ENCODE data around the gene NOTCH2. TPM values are rescaled to one million over a fixed set of nuclear protein-coding genes. Genes with fewer than 3 reads are reported as not detected.

Gene NOTCH2
- total RNA-seq, 1 experiment from 2014 or later, result 61.5 TPM

DNA sequence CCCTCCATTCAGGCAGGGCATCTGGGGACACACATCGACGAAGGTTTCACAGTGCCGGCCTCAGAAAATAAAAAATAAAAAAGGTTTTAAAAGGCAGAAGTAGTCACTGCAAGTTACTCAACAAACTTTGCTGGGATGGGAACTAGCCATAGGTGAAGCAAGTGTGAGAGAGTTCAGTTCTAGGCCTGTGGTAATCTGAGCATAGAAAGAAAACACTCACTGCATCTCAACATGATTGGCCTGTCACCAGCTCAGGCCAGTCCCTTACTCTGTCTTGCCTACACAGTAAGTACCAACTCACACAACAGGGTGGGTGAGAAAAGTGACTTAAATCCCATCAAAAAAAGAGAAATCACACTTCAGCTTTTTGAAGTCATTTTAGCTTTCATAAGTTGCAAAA, 142.9 kb downstream of the NOTCH2 start:
- Histone ChIP-seq H3K79me2 (ENCODE audit: low read length) (no peaks in the 10 kb centered on the region), H2AFZ (ENCODE audit: low read length) (no peak overlapping the region), H3K9ac (ENCODE audit: low read length) (no peak overlapping the region), H3K4me2 (ENCODE audit: low read length) (no peak overlapping the region), H3K27ac (ENCODE audit: low read length) (no peak overlapping the region), H3K36me3 (ENCODE audit: low read depth, low read length) (peaks cover 48% of the 10 kb centered on the region), H3K4me1 (ENCODE audit: insufficient read depth, low read length) (peaks cover 7% of the 10 kb centered on the region), H3F3A (ENCODE audit: low read length, unreplicated experiment) (no peaks in the 10 kb centered on the region), H3K9me3 (ENCODE audit: low read length) (no peaks in the 10 kb centered on the region), H3K4me3 (ENCODE audit: low read length) (no peak overlapping the region), H3K9me2 (replicated peaks; ENCODE audit: low read length) (no peaks in the 10 kb centered on the region), H4K20me1 (ENCODE audit: low read length) (peaks cover 3% of the 10 kb centered on the region; the same call in 1 of the 2 replicates), H3K27me3 (ENCODE audit: low read length) (no peaks in the 10 kb centered on the region)
- ChIA-PET POLR2A (ENCODE audit: unreplicated experiment) (no interaction called here), CTCF (no interaction called here)
- DNase-seq (no peak), ATAC-seq (no peak)
- BruUV-seq (replicated peaks), result no TSS peak
- intact Hi-C loops (cut with micrococcal nuclease), result no loop called here
- no peak for TF ChIP-seq EZH2 (IDR thresholded peaks at IDR 0.05; ENCODE audit: low read length, unreplicated experiment)

DNA sequence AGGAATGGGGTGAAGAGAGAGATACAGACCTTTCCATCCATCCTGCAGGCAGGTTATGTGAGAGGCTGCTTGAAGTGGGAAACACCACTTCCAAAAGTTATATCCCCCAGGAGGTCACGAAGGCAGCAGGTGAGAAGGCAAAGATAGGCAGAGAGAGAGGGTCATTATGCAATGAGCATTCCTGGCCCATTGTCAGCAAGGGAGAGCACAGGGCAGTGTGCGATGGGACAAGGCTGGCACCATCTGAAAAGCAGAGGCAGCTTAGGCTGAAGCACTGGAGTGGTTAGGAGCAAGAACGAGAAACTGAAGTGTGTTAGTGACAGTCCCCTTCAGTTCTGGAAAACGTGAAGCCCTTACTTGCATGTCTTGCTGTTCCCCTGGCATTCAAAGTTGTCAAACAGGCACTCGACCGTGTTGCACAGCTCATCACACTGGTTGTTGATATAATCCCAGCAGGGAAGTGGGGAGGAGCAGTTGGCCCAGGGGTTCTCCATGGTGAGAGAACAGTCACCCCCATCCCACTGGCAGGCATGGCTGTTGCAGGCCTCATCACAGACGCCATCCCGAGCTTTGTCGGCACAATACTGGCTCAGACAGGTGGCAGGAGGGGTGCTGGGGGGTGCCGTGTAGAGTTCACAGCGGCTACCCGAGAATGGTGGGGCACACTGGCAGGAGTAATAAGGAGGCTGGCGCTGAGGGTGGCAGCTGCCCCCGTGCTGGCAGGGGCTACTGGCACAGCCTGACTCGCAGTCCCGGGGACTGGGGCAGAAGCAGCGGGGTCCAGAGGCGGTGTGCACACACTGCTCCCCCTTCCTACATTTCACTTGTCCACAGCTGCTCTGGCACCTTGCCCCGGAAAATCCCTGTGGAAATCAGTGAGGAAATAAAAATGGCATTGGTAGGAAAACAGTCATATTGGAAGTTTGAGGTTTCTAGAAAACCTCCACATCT, 144.2 kb downstream of the NOTCH2 start:
- H3K4me2 ChIP-seq (ENCODE audit: low read length), result no peak overlapping the region
- no peaks in the 10 kb centered on the region for H3K79me2 ChIP-seq (ENCODE audit: low read length)
- H3K36me3 ChIP-seq (ENCODE audit: low read depth, low read length), result peaks cover 51% of the 10 kb centered on the region
- no peaks in the 10 kb centered on the region for H3F3A ChIP-seq (ENCODE audit: low read length, unreplicated experiment)
- no peak overlapping the region for H2AFZ ChIP-seq (ENCODE audit: low read length)
- H3K4me3 ChIP-seq (ENCODE audit: low read length), result no peak overlapping the region
- ATAC-seq (no peak), DNase-seq (no peak)
- TF ChIP-seq EZH2phosphoT487 (IDR thresholded peaks at IDR 0.05; ENCODE audit: borderline replicate concordance, low read length) (no peak), EZH2 (IDR thresholded peaks at IDR 0.05; ENCODE audit: low read length, unreplicated experiment) (no peak)
- TF ChIP-seq, protein P1, sequence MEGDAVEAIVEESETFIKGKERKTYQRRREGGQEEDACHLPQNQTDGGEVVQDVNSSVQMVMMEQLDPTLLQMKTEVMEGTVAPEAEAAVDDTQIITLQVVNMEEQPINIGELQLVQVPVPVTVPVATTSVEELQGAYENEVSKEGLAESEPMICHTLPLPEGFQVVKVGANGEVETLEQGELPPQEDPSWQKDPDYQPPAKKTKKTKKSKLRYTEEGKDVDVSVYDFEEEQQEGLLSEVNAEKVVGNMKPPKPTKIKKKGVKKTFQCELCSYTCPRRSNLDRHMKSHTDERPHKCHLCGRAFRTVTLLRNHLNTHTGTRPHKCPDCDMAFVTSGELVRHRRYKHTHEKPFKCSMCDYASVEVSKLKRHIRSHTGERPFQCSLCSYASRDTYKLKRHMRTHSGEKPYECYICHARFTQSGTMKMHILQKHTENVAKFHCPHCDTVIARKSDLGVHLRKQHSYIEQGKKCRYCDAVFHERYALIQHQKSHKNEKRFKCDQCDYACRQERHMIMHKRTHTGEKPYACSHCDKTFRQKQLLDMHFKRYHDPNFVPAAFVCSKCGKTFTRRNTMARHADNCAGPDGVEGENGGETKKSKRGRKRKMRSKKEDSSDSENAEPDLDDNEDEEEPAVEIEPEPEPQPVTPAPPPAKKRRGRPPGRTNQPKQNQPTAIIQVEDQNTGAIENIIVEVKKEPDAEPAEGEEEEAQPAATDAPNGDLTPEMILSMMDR (conservative IDR thresholded peaks at IDR 0.05; ENCODE audit: low read depth, low read length), result no peak
- no peaks in the 10 kb centered on the region for H3K9me3 ChIP-seq (ENCODE audit: low read length)
- intact Hi-C loops (cut with micrococcal nuclease), result no loop called here
- POLR2A ChIA-PET (ENCODE audit: unreplicated experiment), result no interaction called here
- CTCF ChIA-PET, result no interaction called here
- H3K27me3 ChIP-seq (ENCODE audit: low read length), result no peaks in the 10 kb centered on the region
- no peak overlapping the region for H3K27ac ChIP-seq (ENCODE audit: low read length)
- BruUV-seq (replicated peaks), result no TSS peak
- H4K20me1 ChIP-seq (ENCODE audit: low read length), result peaks cover 3% of the 10 kb centered on the region; the same call in 1 of the 2 replicates
- H3K4me1 ChIP-seq (ENCODE audit: insufficient read depth, low read length), result peaks cover 5% of the 10 kb centered on the region
- H3K9ac ChIP-seq (ENCODE audit: low read length), result no peak overlapping the region
- no peaks in the 10 kb centered on the region for H3K9me2 ChIP-seq (replicated peaks; ENCODE audit: low read length)

DNA sequence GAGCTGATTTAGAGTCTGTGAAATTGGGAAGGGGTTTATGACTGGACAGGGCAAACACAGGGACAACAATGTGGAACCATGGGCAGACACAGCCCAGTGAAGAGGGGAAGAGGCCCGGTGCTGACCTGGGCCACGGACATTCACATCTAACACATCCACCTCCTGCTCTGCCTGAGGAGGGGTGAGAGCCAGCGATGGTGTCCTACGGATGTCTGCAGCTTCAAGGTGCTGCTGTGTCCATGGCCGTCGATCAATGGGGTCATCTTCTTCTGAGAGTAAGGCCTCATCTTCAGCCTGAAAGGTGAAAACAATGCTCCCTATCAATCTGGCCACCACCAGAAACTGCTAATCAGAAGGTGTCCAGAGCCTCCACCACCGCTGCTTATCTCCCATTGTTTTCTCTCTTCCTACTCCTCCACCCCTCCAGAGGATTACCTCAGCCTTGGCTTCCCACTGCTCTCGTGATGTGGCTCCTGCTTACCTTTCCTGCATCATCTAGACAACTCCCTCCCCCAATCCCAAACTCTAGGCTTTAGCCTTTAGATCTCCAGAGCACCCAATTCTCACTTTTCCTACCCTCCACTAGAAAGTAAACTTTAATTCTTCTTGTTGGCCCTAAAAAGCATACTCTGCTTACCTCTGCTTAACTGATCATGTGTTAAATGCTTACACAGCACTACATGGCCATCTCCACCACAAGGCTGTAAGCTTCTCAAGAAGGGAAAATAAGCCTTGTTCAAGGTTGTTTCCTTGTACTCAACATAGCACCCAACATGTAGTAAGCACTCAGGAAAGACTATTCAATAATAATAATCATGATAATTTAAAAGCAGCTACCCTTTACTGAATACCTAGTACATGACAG, 149.1 kb downstream of the NOTCH2 start:
- BruUV-seq (replicated peaks), result no TSS peak
- no peak overlapping the region for H3K9ac ChIP-seq (ENCODE audit: low read length)
- no peak for TF ChIP-seq EZH2 (IDR thresholded peaks at IDR 0.05; ENCODE audit: low read length, unreplicated experiment)
- no peak for TF ChIP-seq EZH2phosphoT487 (IDR thresholded peaks at IDR 0.05; ENCODE audit: borderline replicate concordance, low read length)
- TF ChIP-seq, protein P1 (conservative IDR thresholded peaks at IDR 0.05; ENCODE audit: low read depth, low read length), result no peak
- H3K27ac ChIP-seq (ENCODE audit: low read length), result no peak overlapping the region
- no peaks in the 10 kb centered on the region for H4K20me1 ChIP-seq (ENCODE audit: low read length)
- H2AFZ ChIP-seq (ENCODE audit: low read length), result no peak overlapping the region
- ChIA-PET POLR2A (ENCODE audit: unreplicated experiment) (no interaction called here), CTCF (no interaction called here)
- no peaks in the 10 kb centered on the region for H3K4me1 ChIP-seq (ENCODE audit: insufficient read depth, low read length)
- DNase-seq (no peak), ATAC-seq (no peak)
- H3K9me3 ChIP-seq (ENCODE audit: low read length), result no peaks in the 10 kb centered on the region
- H3K4me2 ChIP-seq (ENCODE audit: low read length), result no peak overlapping the region
- peaks cover 59% of the 10 kb centered on the region for H3K36me3 ChIP-seq (ENCODE audit: low read depth, low read length)
- H3K79me2 ChIP-seq (ENCODE audit: low read length), result no peaks in the 10 kb centered on the region
- no peaks in the 10 kb centered on the region for H3F3A ChIP-seq (ENCODE audit: low read length, unreplicated experiment)
- no peaks in the 10 kb centered on the region for H3K9me2 ChIP-seq (replicated peaks; ENCODE audit: low read length)
- H3K4me3 ChIP-seq (ENCODE audit: low read length), result no peak overlapping the region
- no peaks in the 10 kb centered on the region for H3K27me3 ChIP-seq (ENCODE audit: low read length)
- intact Hi-C loops (cut with micrococcal nuclease), result no loop called here

All from PC-3 (cell line).